ENCODE results near the gene UNKL. TPM values are rescaled to one million over a fixed set of nuclear protein-coding genes. Genes with fewer than 3 reads are reported as not detected.

The UNKL gene
- total RNA-seq, 1 experiment from 2014 or later: 112 TPM

DNA sequence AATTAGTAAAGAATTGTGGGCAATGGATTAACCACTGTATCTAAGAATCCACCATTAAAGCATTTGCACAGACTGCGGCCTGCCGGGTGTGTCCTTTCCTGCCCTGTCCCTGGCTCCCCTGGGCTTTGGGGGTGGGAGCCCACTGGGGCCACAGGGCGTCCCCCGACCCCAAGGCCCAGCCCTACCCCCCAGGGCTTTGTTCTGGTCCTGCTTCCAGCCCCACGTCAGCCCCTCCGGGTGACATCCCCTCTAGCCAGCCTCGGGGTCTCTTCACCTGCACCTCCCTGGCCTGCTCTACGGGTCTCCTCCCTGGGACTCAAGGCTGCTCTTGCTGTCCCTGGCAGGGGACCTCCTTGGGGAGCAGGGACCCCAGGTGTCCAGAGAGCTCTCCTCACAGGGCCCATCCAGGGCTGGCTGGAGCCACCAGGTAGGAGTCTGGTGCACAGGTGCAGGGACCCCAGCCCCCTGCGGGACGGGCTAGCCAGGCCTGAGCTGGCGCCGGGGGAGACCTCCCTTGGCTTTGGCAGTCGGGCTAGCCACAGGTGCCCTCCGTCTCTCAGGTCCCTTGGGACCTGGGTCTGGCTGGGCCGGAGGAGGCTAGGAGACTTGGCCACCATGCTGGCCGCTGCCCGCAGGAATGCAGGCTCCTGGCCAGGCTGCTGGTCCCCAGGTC is 87.4 kb downstream of the UNKL start:
- POLR2A ChIA-PET (ENCODE audit: unreplicated experiment): no interaction called here
- Histone ChIP-seq H3K79me2 (ENCODE audit: low read depth) (no peaks in the 10 kb centered on the region), H3K4me1 (replicated peaks; ENCODE audit: insufficient read depth) (peaks cover 9% of the 10 kb centered on the region), H3K36me3 (ENCODE audit: low read depth) (no peaks in the 10 kb centered on the region), H3K9me3 (ENCODE audit: insufficient read depth, low read depth) (no peaks in the 10 kb centered on the region), H3K27me3 (ENCODE audit: insufficient read depth, low read depth) (no peaks in the 10 kb centered on the region), H2AFZ (no peak overlapping the region), H3K9me2 (ENCODE audit: insufficient read depth) (no peaks in the 10 kb centered on the region), H3K4me2 (no peak overlapping the region), H3K4me3 (no peak overlapping the region), H3K27ac (no peak overlapping the region), H4K20me1 (ENCODE audit: insufficient read depth) (peaks cover 6% of the 10 kb centered on the region), H3F3A (ENCODE audit: insufficient read depth, low read depth) (peaks cover 13% of the 10 kb centered on the region; the same call in 1 of the 2 replicates)
- TF ChIP-seq CTCF (conservative IDR thresholded peaks at IDR 0.05) (no peak), EZH2 (IDR thresholded peaks at IDR 0.05; ENCODE audit: low read depth) (no peak)
- DNase-seq: no peak
- intact Hi-C loops (cut with micrococcal nuclease; ENCODE audit: unreplicated experiment): no loop called here
- BruUV-seq (replicated peaks): no TSS peak
- CTCF ChIA-PET: no interaction called here

DNA sequence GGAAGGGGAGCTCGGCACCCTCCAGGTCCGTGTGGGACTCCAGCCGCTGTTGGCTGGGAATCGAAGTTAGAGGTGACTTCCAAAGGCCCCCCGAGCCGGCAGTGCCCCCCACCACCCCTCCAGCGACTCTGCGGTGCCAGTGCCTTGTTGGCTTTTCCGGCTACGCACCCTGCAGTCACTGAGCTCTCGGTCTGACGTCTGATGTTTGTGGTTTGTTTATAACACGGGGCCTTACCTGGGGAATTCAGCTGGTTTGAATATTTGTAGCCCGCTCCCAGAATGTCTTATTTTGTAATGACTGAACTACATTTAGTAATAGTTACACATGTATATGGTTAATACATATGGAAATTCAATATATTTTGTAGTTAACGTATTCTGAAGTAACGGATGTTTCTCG is 88.1 kb downstream of the UNKL start:
- CTCF ChIA-PET: no interaction called here
- no peak for DNase-seq
- Histone ChIP-seq H2AFZ (no peak overlapping the region), H3K27ac (no peak overlapping the region), H3K79me2 (ENCODE audit: low read depth) (no peaks in the 10 kb centered on the region), H3K4me2 (no peak overlapping the region), H3K27me3 (ENCODE audit: insufficient read depth, low read depth) (no peaks in the 10 kb centered on the region), H3K9me3 (ENCODE audit: insufficient read depth, low read depth) (no peaks in the 10 kb centered on the region), H3K4me3 (no peak overlapping the region), H3K4me1 (replicated peaks; ENCODE audit: insufficient read depth) (peaks cover 2% of the 10 kb centered on the region), H4K20me1 (ENCODE audit: insufficient read depth) (peaks cover 6% of the 10 kb centered on the region), H3K36me3 (ENCODE audit: low read depth) (no peaks in the 10 kb centered on the region; the same call in 1 of the 2 replicates), H3K9me2 (ENCODE audit: insufficient read depth) (no peaks in the 10 kb centered on the region), H3F3A (ENCODE audit: insufficient read depth, low read depth) (peaks cover 13% of the 10 kb centered on the region; the same call in 1 of the 2 replicates)
- TF ChIP-seq EZH2 (IDR thresholded peaks at IDR 0.05; ENCODE audit: low read depth) (no peak), CTCF (conservative IDR thresholded peaks at IDR 0.05) (no peak)
- BruUV-seq (replicated peaks): no TSS peak
- intact Hi-C loops (cut with micrococcal nuclease; ENCODE audit: unreplicated experiment): no loop called here
- POLR2A ChIA-PET (ENCODE audit: unreplicated experiment): interaction anchor here (0.6 kb wide), 1 partner anchor 29 kb away, joined by 3 read pairs; no protein-coding TSS in a partner anchor

- Histone ChIP-seq H3K4me2 (no peak overlapping the region), H3K27ac (no peak overlapping the region), H3K9me3 (ENCODE audit: insufficient read depth, low read depth) (no peaks in the 10 kb centered on the region), H3K79me2 (ENCODE audit: low read depth) (no peaks in the 10 kb centered on the region), H3K4me1 (replicated peaks; ENCODE audit: insufficient read depth) (no peaks in the 10 kb centered on the region), H2AFZ (no peak overlapping the region), H3F3A (ENCODE audit: insufficient read depth, low read depth) (peaks cover 13% of the 10 kb centered on the region; the same call in 1 of the 2 replicates), H3K27me3 (ENCODE audit: insufficient read depth, low read depth) (no peaks in the 10 kb centered on the region), H3K36me3 (ENCODE audit: low read depth) (no peaks in the 10 kb centered on the region; the same call in 1 of the 2 replicates), H4K20me1 (ENCODE audit: insufficient read depth) (peaks cover 6% of the 10 kb centered on the region), H3K9me2 (ENCODE audit: insufficient read depth) (no peaks in the 10 kb centered on the region), H3K4me3 (no peak overlapping the region)
- no peak for DNase-seq
- ChIA-PET POLR2A (ENCODE audit: unreplicated experiment) (interaction anchor here (0.6 kb wide), 1 partner anchor 30 kb away, joined by 3 read pairs; no protein-coding TSS in a partner anchor), CTCF (no interaction called here)
- no peak for TF ChIP-seq CTCF (conservative IDR thresholded peaks at IDR 0.05)
- TF ChIP-seq EZH2 (IDR thresholded peaks at IDR 0.05; ENCODE audit: low read depth): no peak
- intact Hi-C loops (cut with micrococcal nuclease; ENCODE audit: unreplicated experiment): no loop called here
- no TSS peak for BruUV-seq (replicated peaks)
These were observed 88.7 kb downstream of the UNKL start for GRCh38 chr16:1325673-1326371.

All from PC-9 (cell line).